B cell (primary cell): Measurements from ENCODE around the gene AIF1.

Experiments used
- CTCF ChIP-seq: fragments of 200-600 bp; IDR thresholded peaks from one replicate; pipeline ENCODE4 v1.8.0; 2022; ENCODE audit warnings: antibody characterized with exemption, mild to moderate bottlenecking
- EZH2 ChIP-seq: IDR thresholded peaks from 2 replicates; pipeline ENCODE4 v1.6.1; 2012; ENCODE audit warnings: borderline replicate concordance, low read depth, mild to moderate bottlenecking, moderate library complexity, low read length; ENCODE audit not compliant: insufficient read depth, poor library complexity, severe bottlenecking

GRCh38 chr6:31607317-31607716, 7.7 kb upstream of the AIF1 start:
- TF ChIP-seq EZH2 (no peak), CTCF (no peak)
